Mammary epithelial cell (primary cell): ENCODE measurements around the gene FZD1.

Experiments used
- CTCF ChIP-seq, 2 donors: IDR thresholded peaks in 1 of 2; conservative IDR thresholded peaks in 1 of 2; 2 replicates each; pipeline ENCODE4 v1.5.1; 2011 to 2012; ENCODE audit warnings: inconsistent platforms in 2 of 2, low read length in 2 of 2, mild to moderate bottlenecking in 2 of 2, control low read depth in 1 of 2, low read depth in 1 of 2; ENCODE audit not compliant: insufficient read depth in 1 of 2; ENCODE audit errors: extremely low read depth in 1 of 2
- EZH2 ChIP-seq: IDR thresholded peaks from 2 replicates; pipeline ENCODE4 v1.6.1; 2012; ENCODE audit warnings: low read length, inconsistent platforms, borderline replicate concordance

- no peak for TF ChIP-seq CTCF (conservative IDR thresholded peaks at IDR 0.05 in 1 of 2, IDR thresholded peaks at IDR 0.05 in 1 of 2; ENCODE audit: extremely low read depth in 1 of 2, insufficient read depth in 1 of 2, low read depth in 1 of 2, low read length in 2 of 2)
- no peak for TF ChIP-seq EZH2
These were observed 35.2 kb upstream of the FZD1 start for GRCh38 chr7:91228927-91229558.
